Liver (tissue), 9 donors: ENCODE measurements around the gene EIF2B5. TPM values are rescaled to one million over a fixed set of nuclear protein-coding genes. Genes with fewer than 3 reads are reported as not detected.

Experiments used
- DNase-seq: peaks from one replicate; pipeline ENCODE4 v3.0.0-alpha.2; 2017; ENCODE audit warnings: low spot score
- H3K27ac ChIP-seq, 2 donors: one replicate each; pipeline ENCODE4 v1.7.0; 2013; ENCODE audit warnings: inconsistent platforms in 2 of 2, low read length in 2 of 2, control low read depth in 1 of 2, low read depth in 1 of 2, mild to moderate bottlenecking in 1 of 2
- H3K27me3 ChIP-seq, 4 donors: one replicate each; pipeline versions ENCODE4 v1.6.1 to v1.7.0; 2013; ENCODE audit warnings: low read length in 3 of 4, inconsistent platforms in 1 of 4, mild to moderate bottlenecking in 1 of 4, moderate library complexity in 1 of 4; ENCODE audit not compliant: control insufficient read depth in 4 of 4, insufficient read depth in 4 of 4
- H3K36me3 ChIP-seq, 4 donors: one replicate each; pipeline versions ENCODE4 v1.6.1 to v1.7.0; 2013; ENCODE audit warnings: low read length in 3 of 4, mild to moderate bottlenecking in 3 of 4, low read depth in 1 of 4, moderate library complexity in 1 of 4; ENCODE audit not compliant: control insufficient read depth in 4 of 4, insufficient read depth in 3 of 4
- H3K4me1 ChIP-seq, 4 donors: one replicate each; pipeline versions ENCODE4 v1.6.1 to v1.7.0; 2013; ENCODE audit warnings: low read length in 3 of 4, mild to moderate bottlenecking in 3 of 4, moderate library complexity in 1 of 4; ENCODE audit not compliant: control insufficient read depth in 4 of 4, insufficient read depth in 4 of 4
- H3K4me3 ChIP-seq, 3 donors: one replicate each; pipeline versions ENCODE4 v1.6.1 to v1.7.0; 2013; ENCODE audit warnings: low read length in 3 of 3, control low read depth in 1 of 3, low read depth in 1 of 3, mild to moderate bottlenecking in 1 of 3
- H3K9ac ChIP-seq, 2 donors: one replicate each; pipeline ENCODE4 v1.7.0; 2013; ENCODE audit warnings: low read length in 2 of 2, mild to moderate bottlenecking in 2 of 2, moderate library complexity in 2 of 2, control low read depth in 1 of 2, low read depth in 1 of 2
- H3K9me3 ChIP-seq, 4 donors: one replicate each; pipeline versions ENCODE4 v1.6.1 to v1.7.0; 2013; ENCODE audit warnings: low read length in 3 of 4; ENCODE audit not compliant: control insufficient read depth in 4 of 4
- EGR1 ChIP-seq, 2 donors: IDR thresholded peaks; 2 replicates each; pipeline ENCODE4 v1.6.1; 2016 to 2018; ENCODE audit warnings: antibody characterized with exemption in 2 of 2, low read depth in 2 of 2
- FOXA2 ChIP-seq: IDR thresholded peaks from 2 replicates; pipeline ENCODE4 v1.6.1; 2016; ENCODE audit warnings: antibody characterized with exemption
- GABPA ChIP-seq, 2 donors: IDR thresholded peaks in 1 of 2; conservative IDR thresholded peaks in 1 of 2; 2 replicates each; pipeline ENCODE4 v1.6.1; 2016; ENCODE audit warnings: antibody characterized with exemption in 2 of 2, mild to moderate bottlenecking in 1 of 2, moderate library complexity in 1 of 2
- HNF4A ChIP-seq, 2 donors: conservative IDR thresholded peaks; 2 replicates each; pipeline ENCODE4 v1.6.1; 2016; ENCODE audit warnings: antibody characterized with exemption in 2 of 2, mild to moderate bottlenecking in 2 of 2
- HNF4G ChIP-seq: IDR thresholded peaks from 2 replicates; pipeline ENCODE4 v1.6.1; 2016; ENCODE audit warnings: antibody characterized with exemption
- NR2F2 ChIP-seq: IDR thresholded peaks from 2 replicates; pipeline ENCODE4 v1.6.1; 2016; ENCODE audit warnings: antibody characterized with exemption
- RAD21 ChIP-seq, 2 donors: IDR thresholded peaks; 2 replicates each; pipeline ENCODE4 v1.6.1; 2016; ENCODE audit warnings: antibody characterized with exemption in 2 of 2, mild to moderate bottlenecking in 2 of 2
- RXRA ChIP-seq, 2 donors: IDR thresholded peaks; 2 replicates each; pipeline ENCODE4 v1.6.1; 2017 to 2018; ENCODE audit warnings: antibody characterized with exemption in 2 of 2, mild to moderate bottlenecking in 1 of 2
- TAF1 ChIP-seq: conservative IDR thresholded peaks from 2 replicates; pipeline ENCODE4 v1.6.1; 2016; ENCODE audit warnings: antibody characterized with exemption, mild to moderate bottlenecking
- WGBS: extraction: QIAGEN DNeasy Blood & Tissue Kit; methylation state at CpG from one replicate; pipeline ENCODE4 v1.1.7; 2013; 5-methylcytosine and 5-hydroxymethylcytosine counted together
- polyA plus RNA-seq, 2 donors: library from polyadenylated mRNA; stranded (reverse) in 1 of 2; unstranded in 1 of 2; fragments of 200-250 nt in 1 of 2; fragments of >200 nt in 1 of 2; fragmentation: Nextera tagmentation in 1 of 2; extraction: Ambion mirVana in 1 of 2; gene quantifications; one replicate each; pipeline versions ENCODE4 v1.2.1 to v1.2.3, GENCODE V29; 2013 to 2015
- total RNA-seq, 2 donors: library from RNA; depleted of rRNA; stranded (reverse); fragments of >200 nt; gene quantifications; one replicate each; pipeline ENCODE4 v1.2.3, GENCODE V29; 2014
- TF ChIP-seq, protein P1 (sequence below): IDR thresholded peaks from 2 replicates; pipeline ENCODE4 v1.6.1; 2016; ENCODE audit warnings: antibody characterized with exemption
- TF ChIP-seq, protein P2 (sequence below): IDR thresholded peaks from 2 replicates; pipeline ENCODE4 v1.6.1; 2016; ENCODE audit warnings: antibody characterized with exemption
- donor health status: healthy.
- donor health status: healthy.
- donor health status: healthy.
- donor health status: healthy.
- donor health status: healthy.

EIF2B5 gene
- total and polyA plus RNA-seq, 4 donors: 19.0 to 34.3 (median 24.4) TPM

DNA sequence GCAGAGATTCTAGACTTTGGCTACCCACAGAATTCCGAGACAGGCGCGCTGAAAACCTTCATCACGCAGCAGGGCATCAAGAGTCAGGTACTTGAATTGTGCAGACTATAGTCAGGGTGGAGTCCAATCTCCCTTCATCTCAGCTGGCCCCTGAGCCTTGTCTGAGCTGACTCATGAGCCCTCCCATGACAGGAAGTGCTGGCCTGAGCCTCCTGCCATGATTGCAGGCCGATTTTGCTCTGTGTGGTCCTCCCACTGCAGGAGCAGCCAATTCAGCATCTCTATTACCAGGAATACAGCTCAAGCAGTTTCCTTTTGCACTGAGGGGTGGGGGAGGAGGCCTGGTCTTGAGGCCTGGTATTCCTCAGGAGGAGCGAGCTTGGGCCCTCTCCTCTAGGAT lies 45.0 kb downstream of the EIF2B5 start:
- peaks cover 20 to 70% (median 46%) of the 10 kb centered on the region in 4 donors for H3K36me3 ChIP-seq
- WGBS: 92% methylated on average over 6 of the region's 6 CpGs
- no peak overlapping the region for H3K4me3 ChIP-seq
- H3K9me3 ChIP-seq: no peaks in the 10 kb centered on the region
- peaks cover 6 to 29% (median 20%) of the 10 kb centered on the region in 4 donors for H3K4me1 ChIP-seq
- H3K9ac ChIP-seq: no peak overlapping the region
- no peaks in the 10 kb centered on the region for H3K27me3 ChIP-seq
- no peak for TF ChIP-seq HNF4A (conservative IDR thresholded peaks at IDR 0.05)
- no peak overlapping the region for H3K27ac ChIP-seq
- no peak for DNase-seq

DNA sequence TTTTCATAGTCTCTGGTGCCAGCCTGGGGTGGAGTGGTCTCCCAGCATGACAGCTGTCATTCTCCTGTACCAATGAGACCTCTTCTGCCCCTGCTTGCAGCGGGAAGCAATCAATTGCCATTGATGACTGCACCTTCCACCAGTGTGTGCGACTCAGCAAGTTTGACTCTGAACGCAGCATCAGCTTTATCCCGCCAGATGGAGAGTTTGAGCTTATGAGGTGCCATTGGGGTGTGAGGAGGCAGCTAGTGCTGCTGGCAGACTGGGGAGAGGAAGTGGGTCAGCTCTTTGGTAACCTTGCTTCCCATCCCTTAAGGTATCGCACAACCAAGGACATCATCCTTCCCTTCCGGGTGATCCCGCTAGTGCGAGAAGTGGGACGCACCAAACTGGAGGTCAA lies 46.4 kb downstream of the EIF2B5 start:
- Histone ChIP-seq H3K27ac (no peak overlapping the region), H3K36me3 (peaks cover 20 to 70% (median 46%) of the 10 kb centered on the region in 4 donors), H3K4me3 (no peak overlapping the region), H3K27me3 (no peaks in the 10 kb centered on the region), H3K9me3 (no peaks in the 10 kb centered on the region), H3K4me1 (peaks cover 5 to 21% (median 15%) of the 10 kb centered on the region in 4 donors), H3K9ac (no peak overlapping the region)
- TF ChIP-seq FOXA2 (no peak), RXRA (IDR thresholded peaks at IDR 0.05) (no peak), NR2F2 (no peak), RAD21 (IDR thresholded peaks at IDR 0.05) (no peak), EGR1 (IDR thresholded peaks at IDR 0.05; ENCODE audit: low read depth in 2 of 2) (no peak), GABPA (IDR thresholded peaks at IDR 0.05 in 1 of 2, conservative IDR thresholded peaks at IDR 0.05 in 1 of 2) (no peak)
- DNase-seq: no peak
- WGBS: 95% methylated on average over 9 of the region's 9 CpGs

DNA sequence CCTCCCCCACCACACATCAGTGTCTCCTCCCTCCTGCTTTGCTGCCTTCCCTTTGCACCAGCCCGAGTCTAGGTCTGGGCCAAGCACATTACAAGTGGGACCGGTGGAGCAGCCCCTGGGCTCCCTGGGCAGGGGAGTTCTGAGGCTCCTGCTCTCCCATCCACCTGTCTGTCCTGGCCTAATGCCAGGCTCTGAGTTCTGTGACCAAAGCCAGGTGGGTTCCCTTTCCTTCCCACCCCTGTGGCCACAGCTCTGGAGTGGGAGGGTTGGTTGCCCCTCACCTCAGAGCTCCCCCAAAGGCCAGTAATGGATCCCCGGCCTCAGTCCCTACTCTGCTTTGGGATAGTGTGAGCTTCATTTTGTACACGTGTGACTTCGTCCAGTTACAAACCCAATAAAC lies 48.5 kb downstream of the EIF2B5 start:
- H3K9me3 ChIP-seq: no peaks in the 10 kb centered on the region
- TF ChIP-seq HNF4G (no peak), RAD21 (IDR thresholded peaks at IDR 0.05) (no peak), EGR1 (IDR thresholded peaks at IDR 0.05; ENCODE audit: low read depth in 2 of 2) (no peak), TAF1 (no peak), GABPA (IDR thresholded peaks at IDR 0.05 in 1 of 2, conservative IDR thresholded peaks at IDR 0.05 in 1 of 2) (no peak)
- TF ChIP-seq, protein P1, sequence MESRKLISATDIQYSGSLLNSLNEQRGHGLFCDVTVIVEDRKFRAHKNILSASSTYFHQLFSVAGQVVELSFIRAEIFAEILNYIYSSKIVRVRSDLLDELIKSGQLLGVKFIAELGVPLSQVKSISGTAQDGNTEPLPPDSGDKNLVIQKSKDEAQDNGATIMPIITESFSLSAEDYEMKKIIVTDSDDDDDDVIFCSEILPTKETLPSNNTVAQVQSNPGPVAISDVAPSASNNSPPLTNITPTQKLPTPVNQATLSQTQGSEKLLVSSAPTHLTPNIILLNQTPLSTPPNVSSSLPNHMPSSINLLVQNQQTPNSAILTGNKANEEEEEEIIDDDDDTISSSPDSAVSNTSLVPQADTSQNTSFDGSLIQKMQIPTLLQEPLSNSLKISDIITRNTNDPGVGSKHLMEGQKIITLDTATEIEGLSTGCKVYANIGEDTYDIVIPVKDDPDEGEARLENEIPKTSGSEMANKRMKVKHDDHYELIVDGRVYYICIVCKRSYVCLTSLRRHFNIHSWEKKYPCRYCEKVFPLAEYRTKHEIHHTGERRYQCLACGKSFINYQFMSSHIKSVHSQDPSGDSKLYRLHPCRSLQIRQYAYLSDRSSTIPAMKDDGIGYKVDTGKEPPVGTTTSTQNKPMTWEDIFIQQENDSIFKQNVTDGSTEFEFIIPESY: no peak
- no peak overlapping the region for H3K9ac ChIP-seq
- no peak overlapping the region for H3K4me3 ChIP-seq
- H3K4me1 ChIP-seq: peaks cover 2 to 25% (median 21%) of the 10 kb centered on the region in 4 donors
- H3K27me3 ChIP-seq: no peaks in the 10 kb centered on the region
- WGBS: 90% methylated on average over 5 of the region's 5 CpGs
- no peak for DNase-seq
- peaks cover 21 to 64% (median 50%) of the 10 kb centered on the region in 4 donors for H3K36me3 ChIP-seq
- no peak overlapping the region for H3K27ac ChIP-seq

DNA sequence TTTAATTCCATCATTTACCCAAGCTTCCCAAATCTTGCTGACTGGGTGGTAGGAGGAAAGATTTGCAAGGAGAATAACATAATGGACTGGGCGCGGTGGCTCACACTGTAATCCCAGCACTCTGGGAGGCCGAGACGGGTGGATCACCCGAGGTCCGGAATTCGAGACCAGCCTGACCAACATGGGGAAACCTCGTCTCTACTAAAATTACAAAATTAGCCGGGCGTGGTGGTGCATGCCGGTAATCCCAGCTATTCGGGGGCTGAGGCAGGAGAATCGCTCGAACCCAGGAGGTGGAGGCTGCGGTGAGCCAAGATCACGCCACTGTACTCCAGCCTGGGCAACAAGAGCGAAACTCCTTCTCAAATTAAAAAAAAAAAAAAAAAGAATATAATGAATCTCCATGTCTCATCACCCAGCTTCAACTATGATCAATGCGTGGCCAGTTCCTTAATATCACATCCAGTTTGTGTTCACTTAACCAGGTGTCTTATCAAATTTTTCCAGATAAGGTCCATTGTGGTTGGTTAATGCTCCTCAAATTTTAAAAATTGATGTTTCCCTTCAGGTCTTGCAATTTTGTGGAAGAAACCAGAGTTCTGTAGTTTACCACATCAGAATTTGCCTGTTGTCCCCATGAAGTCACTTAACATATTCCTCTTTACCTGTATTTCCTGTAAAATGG lies 49.5 kb downstream of the EIF2B5 start:
- H3K9ac ChIP-seq: peak overlapping the region in 1 of 2 donors; percentile 45
- H3K4me3 ChIP-seq: no peak overlapping the region
- H3K27me3 ChIP-seq: no peaks in the 10 kb centered on the region
- H3K4me1 ChIP-seq: peaks cover 2 to 25% (median 21%) of the 10 kb centered on the region in 4 donors
- WGBS: 96% methylated on average over 18 of the region's 18 CpGs
- DNase-seq: no peak
- TF ChIP-seq, protein P2, sequence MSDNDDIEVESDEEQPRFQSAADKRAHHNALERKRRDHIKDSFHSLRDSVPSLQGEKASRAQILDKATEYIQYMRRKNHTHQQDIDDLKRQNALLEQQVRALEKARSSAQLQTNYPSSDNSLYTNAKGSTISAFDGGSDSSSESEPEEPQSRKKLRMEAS: no peak
- H3K9me3 ChIP-seq: no peaks in the 10 kb centered on the region
- peak overlapping the region; percentile 65 to 78 for H3K27ac ChIP-seq
- peaks cover 22 to 64% (median 53%) of the 10 kb centered on the region in 4 donors for H3K36me3 ChIP-seq
